PC-3 (cell line): ENCODE measurements around the gene RABGAP1L.

ENCODE experiments used
- EZH2 ChIP-seq: fragments of 300-600 bp; sonication (generic); IDR thresholded peaks from one replicate; pipeline ENCODE4 v1.6.1; 2017; ENCODE audit warnings: antibody characterized with exemption, mild to moderate bottlenecking, low read length; ENCODE audit not compliant: unreplicated experiment
- TF ChIP-seq, protein P1 (sequence below): fragments of 300-600 bp; sonication (generic); conservative IDR thresholded peaks from 2 replicates; pipeline ENCODE4 v1.5.1; 2017; ENCODE audit warnings: antibody characterized with exemption, low read depth, mild to moderate bottlenecking, low read length

DNA sequence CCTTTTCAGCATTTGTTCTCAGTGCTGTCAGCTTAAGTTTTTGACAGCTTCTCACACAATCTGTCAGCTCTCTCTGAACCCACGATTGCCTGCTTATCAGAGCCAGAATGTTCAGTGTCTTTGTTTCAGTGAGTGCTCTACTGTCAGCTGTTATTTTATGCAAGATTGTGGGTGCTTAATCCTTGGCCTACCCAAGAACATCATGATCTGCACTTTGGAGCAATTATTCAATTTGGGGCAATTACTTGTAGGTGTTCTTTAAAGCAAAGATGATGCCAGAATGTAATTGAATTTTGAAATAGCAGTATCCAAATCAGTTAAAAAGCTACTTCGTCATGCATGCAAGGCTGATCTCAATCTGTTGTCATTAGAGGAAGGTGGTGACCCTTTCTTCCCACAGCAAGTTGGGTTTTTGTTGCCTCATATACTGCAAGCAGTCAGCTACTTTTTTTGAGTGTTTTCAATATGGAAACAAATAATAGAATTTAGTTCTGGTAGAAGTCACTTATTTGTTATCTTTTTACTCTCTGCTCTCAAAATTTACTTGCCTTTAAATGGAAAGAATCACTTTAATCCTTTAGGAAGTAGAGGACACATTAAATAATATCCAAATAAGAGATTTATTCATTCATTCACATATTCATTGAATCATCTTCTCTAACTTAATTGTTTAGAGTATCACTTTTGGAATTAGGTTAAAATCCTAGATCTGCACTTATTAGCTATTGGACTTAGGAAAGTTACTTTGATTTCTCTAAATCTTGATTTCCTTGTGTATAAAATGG lies 586.9 kb downstream of the RABGAP1L start:
- TF ChIP-seq, protein P1, sequence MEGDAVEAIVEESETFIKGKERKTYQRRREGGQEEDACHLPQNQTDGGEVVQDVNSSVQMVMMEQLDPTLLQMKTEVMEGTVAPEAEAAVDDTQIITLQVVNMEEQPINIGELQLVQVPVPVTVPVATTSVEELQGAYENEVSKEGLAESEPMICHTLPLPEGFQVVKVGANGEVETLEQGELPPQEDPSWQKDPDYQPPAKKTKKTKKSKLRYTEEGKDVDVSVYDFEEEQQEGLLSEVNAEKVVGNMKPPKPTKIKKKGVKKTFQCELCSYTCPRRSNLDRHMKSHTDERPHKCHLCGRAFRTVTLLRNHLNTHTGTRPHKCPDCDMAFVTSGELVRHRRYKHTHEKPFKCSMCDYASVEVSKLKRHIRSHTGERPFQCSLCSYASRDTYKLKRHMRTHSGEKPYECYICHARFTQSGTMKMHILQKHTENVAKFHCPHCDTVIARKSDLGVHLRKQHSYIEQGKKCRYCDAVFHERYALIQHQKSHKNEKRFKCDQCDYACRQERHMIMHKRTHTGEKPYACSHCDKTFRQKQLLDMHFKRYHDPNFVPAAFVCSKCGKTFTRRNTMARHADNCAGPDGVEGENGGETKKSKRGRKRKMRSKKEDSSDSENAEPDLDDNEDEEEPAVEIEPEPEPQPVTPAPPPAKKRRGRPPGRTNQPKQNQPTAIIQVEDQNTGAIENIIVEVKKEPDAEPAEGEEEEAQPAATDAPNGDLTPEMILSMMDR: no peak
- TF ChIP-seq EZH2: no peak
